ENCODE results near the gene LIMA1. TPM values are rescaled to one million over a fixed set of nuclear protein-coding genes. Genes with fewer than 3 reads are reported as not detected.

Gene LIMA1
- total RNA-seq, 4 donors from 2014 or later = 53.0 to 75.4 (median 66.7) TPM

DNA sequence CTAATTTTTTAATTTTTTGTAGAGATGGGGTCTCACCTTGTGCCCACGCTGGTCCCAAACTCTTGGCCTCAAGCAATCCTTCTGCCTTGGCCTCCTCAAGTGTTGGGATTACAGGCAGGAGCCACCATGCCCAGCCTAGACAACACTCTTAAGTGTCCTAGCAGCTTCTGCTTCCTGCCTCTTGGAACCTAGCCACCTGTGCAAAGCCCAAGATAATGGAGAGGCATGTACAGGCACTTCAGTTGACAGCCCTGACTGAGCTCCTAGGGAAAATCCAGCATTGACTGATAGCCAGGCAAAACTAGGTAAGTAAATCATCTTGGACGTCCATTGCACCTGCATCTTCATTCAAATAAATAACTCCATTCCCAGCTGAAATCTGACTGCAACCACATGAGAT is 155.8 kb downstream of the LIMA1 start:
- peak overlapping the region in 1 of 3 donors; percentile 4 for H3K27ac ChIP-seq
- intact Hi-C loops (cut with DNase I) = no loop called here
- H3K9me3 ChIP-seq = no peaks in the 10 kb centered on the region
- no peak overlapping the region for H3K4me3 ChIP-seq (replicated peaks in 1 of 3)
- TF ChIP-seq, protein P1, sequence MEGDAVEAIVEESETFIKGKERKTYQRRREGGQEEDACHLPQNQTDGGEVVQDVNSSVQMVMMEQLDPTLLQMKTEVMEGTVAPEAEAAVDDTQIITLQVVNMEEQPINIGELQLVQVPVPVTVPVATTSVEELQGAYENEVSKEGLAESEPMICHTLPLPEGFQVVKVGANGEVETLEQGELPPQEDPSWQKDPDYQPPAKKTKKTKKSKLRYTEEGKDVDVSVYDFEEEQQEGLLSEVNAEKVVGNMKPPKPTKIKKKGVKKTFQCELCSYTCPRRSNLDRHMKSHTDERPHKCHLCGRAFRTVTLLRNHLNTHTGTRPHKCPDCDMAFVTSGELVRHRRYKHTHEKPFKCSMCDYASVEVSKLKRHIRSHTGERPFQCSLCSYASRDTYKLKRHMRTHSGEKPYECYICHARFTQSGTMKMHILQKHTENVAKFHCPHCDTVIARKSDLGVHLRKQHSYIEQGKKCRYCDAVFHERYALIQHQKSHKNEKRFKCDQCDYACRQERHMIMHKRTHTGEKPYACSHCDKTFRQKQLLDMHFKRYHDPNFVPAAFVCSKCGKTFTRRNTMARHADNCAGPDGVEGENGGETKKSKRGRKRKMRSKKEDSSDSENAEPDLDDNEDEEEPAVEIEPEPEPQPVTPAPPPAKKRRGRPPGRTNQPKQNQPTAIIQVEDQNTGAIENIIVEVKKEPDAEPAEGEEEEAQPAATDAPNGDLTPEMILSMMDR (IDR thresholded peaks at IDR 0.05) = no peak
- TF ChIP-seq POLR2A (IDR thresholded peaks at IDR 0.05) = no peak
- H3K27me3 ChIP-seq = no peaks in the 10 kb centered on the region
- 55 to 65% methylated on average over 2 of the region's 2 CpGs for WGBS, 2 donors
- peaks cover 11 to 30% of the 10 kb centered on the region in 2 donors for H3K4me1 ChIP-seq
- H3K36me3 ChIP-seq = peaks cover 15 to 24% of the 10 kb centered on the region in 2 donors
- peak; percentile 68 to 74 for DNase-seq

MicroRNAs within 50 kb of the gene (microRNA counts, 767-probe panel; counts per million panel counts)
- microRNA hsa-miR-1293 = 0 counts per million in 2 donors

Small RNA genes lying within 50 kb of the gene (microRNA-seq; reads per million reads assigned to microRNA genes)
- gene MIR1293 = not detected

Small RNA genes lying within 50 kb of the gene (small RNA-seq; reads per million reads assigned to genes)
- gene MIR1293 = not detected
- gene RNU6-1093P = not detected

Other genes with a start within 250 kb of the LIMA1 start
- gene ASIC1, start 225.9 kb downstream of the LIMA1 start, total RNA-seq = 1 to 10 TPM in 1 of 4 donors, under 1 TPM in 3; 0.13 to 1.9 (median 0.43) TPM
- 10 to 100 TPM; 67.2 to 92.9 (median 74.7) TPM for gene SMARCD1, start 198.2 kb downstream of the LIMA1 start, total RNA-seq
- 10 to 100 TPM in 1 of 4 donors, 1 to 10 TPM in 3; 5.1 to 10.6 (median 7.1) TPM for gene GPD1, start 179.5 kb downstream of the LIMA1 start, total RNA-seq
- gene COX14, start 171.3 kb downstream of the LIMA1 start, total RNA-seq = 100 to 1,000 TPM in 2 of 4 donors, 10 to 100 TPM in 2; 40.6 to 135 (median 90.9) TPM
- 10 to 100 TPM; 20.2 to 34.9 (median 29.5) TPM for gene CERS5, start 116.2 kb downstream of the LIMA1 start, total RNA-seq
- gene FAM186A, start 113.1 kb upstream of the LIMA1 start, total RNA-seq = not detected
- gene LARP4, start 117.4 kb upstream of the LIMA1 start, total RNA-seq = 10 to 100 TPM; 42.5 to 77.3 (median 50.0) TPM
- gene DIP2B, start 221.5 kb upstream of the LIMA1 start, total RNA-seq = 10 to 100 TPM; 27.7 to 45.7 (median 32.4) TPM

Measured in thyroid gland (tissue), 4 donors.